Measurements from ENCODE around the gene CLPTM1. TPM values are rescaled to one million over a fixed set of nuclear protein-coding genes. Genes with fewer than 3 reads are reported as not detected.

CLPTM1 gene
- total RNA-seq, 4 donors from 2014 or later, result 86.2 to 137 (median 97.5) TPM

- H3K27me3 ChIP-seq, result no peaks in the 10 kb centered on the region
- H3K36me3 ChIP-seq, result peaks cover 52% of the 10 kb centered on the region
- H3K27ac ChIP-seq, result peak within 1 kb of the TSS; percentile 99
- peak; percentile 94 to 95 for DNase-seq (ENCODE audit: low spot score in 2 of 2)
- peak within 1 kb of the TSS; percentile 88 for H3K4me3 ChIP-seq
- peaks cover 43% of the 10 kb centered on the region for H3K4me1 ChIP-seq
- no peaks in the 10 kb centered on the region for H3K9me3 ChIP-seq
- TF ChIP-seq CTCF (IDR thresholded peaks at IDR 0.05) (peak in 1 of 2 donors; percentile 10), POLR2AphosphoS5 (IDR thresholded peaks at IDR 0.05) (peak; percentile 89 to 97 (median 96)), POLR2A (IDR thresholded peaks at IDR 0.05) (peak; percentile 87 to 93), EP300 (IDR thresholded peaks at IDR 0.05) (no peak)
- WGBS, result 3% methylated on average over 53 of the region's 62 CpGs
Measured at GRCh38 chr19:45038931-45039893, 84.0 kb downstream of the CLPTM1 start, which contains the start of gene CLASRP. TSS of gene CLASRP (plus strand) at chr19:45039045. CDS start at chr19:45040213, 1,168 bp downstream.

- peaks cover 43% of the 10 kb centered on the region for H3K4me1 ChIP-seq
Measured at GRCh38 chr19:45040059-45040771, 85.0 kb downstream of the CLPTM1 start.

GRCh38 chr19:45041125-45041524, 85.9 kb downstream of the CLPTM1 start:
- H3K4me3 ChIP-seq, result no peak overlapping the region
- WGBS, result 88% methylated on average over 6 of the region's 6 CpGs
- TF ChIP-seq POLR2A (IDR thresholded peaks at IDR 0.05), result no peak
- TF ChIP-seq CTCF (IDR thresholded peaks at IDR 0.05), result no peak
- no peak for TF ChIP-seq POLR2AphosphoS5 (IDR thresholded peaks at IDR 0.05)
- no peak for TF ChIP-seq EP300 (IDR thresholded peaks at IDR 0.05)
- H3K27ac ChIP-seq, result no peak overlapping the region
- no peaks in the 10 kb centered on the region for H3K9me3 ChIP-seq
- H3K27me3 ChIP-seq, result no peaks in the 10 kb centered on the region
- no peak for DNase-seq (ENCODE audit: low spot score in 2 of 2)
- H3K4me1 ChIP-seq, result peaks cover 50% of the 10 kb centered on the region
- H3K36me3 ChIP-seq, result peaks cover 52% of the 10 kb centered on the region

More at GRCh38 chr19:45040059-45040771, 85.0 kb downstream of the CLPTM1 start:
- Histone ChIP-seq H3K9me3 (no peaks in the 10 kb centered on the region), H3K27ac (no peak overlapping the region), H3K27me3 (no peaks in the 10 kb centered on the region), H3K4me3 (peak overlapping the region; percentile 88), H3K36me3 (peaks cover 52% of the 10 kb centered on the region)
- WGBS, result 77% methylated on average over 19 of the region's 19 CpGs
- DNase-seq (ENCODE audit: low spot score in 2 of 2), result no peak
- TF ChIP-seq EP300 (IDR thresholded peaks at IDR 0.05) (no peak), CTCF (IDR thresholded peaks at IDR 0.05) (no peak), POLR2A (IDR thresholded peaks at IDR 0.05) (no peak), POLR2AphosphoS5 (IDR thresholded peaks at IDR 0.05) (no peak)

Other genes with a start within 250 kb of the CLPTM1 start
- 10 to 100 TPM; 13.9 to 29.1 (median 17.9) TPM for gene BCL3, start 206.7 kb upstream of the CLPTM1 start, total RNA-seq
- 10 to 100 TPM; 60.4 to 94.4 (median 65.7) TPM for gene CBLC, start 177.5 kb upstream of the CLPTM1 start, total RNA-seq
- 10 to 100 TPM; 27.4 to 67.5 (median 50.8) TPM for gene BCAM, start 146.3 kb upstream of the CLPTM1 start, total RNA-seq
- 10 to 100 TPM; 56.2 to 78.2 (median 67.5) TPM for gene NECTIN2, start 109.1 kb upstream of the CLPTM1 start, total RNA-seq
- 10 to 100 TPM; 32.7 to 51.9 (median 47.1) TPM for gene TOMM40, start 64.1 kb upstream of the CLPTM1 start, total RNA-seq
- 100 to 1,000 TPM; 418 to 859 (median 594) TPM for gene APOE, start 49.6 kb upstream of the CLPTM1 start, total RNA-seq
- 10 to 100 TPM; 38.6 to 58.3 (median 47.7) TPM for gene APOC1, start 40.8 kb upstream of the CLPTM1 start, total RNA-seq
- not detected for gene APOC4, start 13.1 kb upstream of the CLPTM1 start, total RNA-seq
- 1 to 10 TPM in 2 of 4 donors, not detected in 2; 2.7 to 9.7 TPM for gene APOC2, start 9.3 kb upstream of the CLPTM1 start, total RNA-seq
- 10 to 100 TPM in 2 of 4 donors, 1 to 10 TPM in 2; 1.4 to 16.5 (median 10.6) TPM for gene RELB, start 46.1 kb downstream of the CLPTM1 start, total RNA-seq
- gene CLASRP, start 83.7 kb downstream of the CLPTM1 start, total RNA-seq, result 100 to 1,000 TPM in 1 of 4 donors, 10 to 100 TPM in 3; 55.3 to 135 (median 84.3) TPM
- gene ZNF296, start 121.1 kb downstream of the CLPTM1 start, total RNA-seq, result 1 to 10 TPM; 4.3 to 5.8 (median 4.9) TPM
- 10 to 100 TPM; 18.8 to 29.8 (median 20.5) TPM for gene GEMIN7, start 123.9 kb downstream of the CLPTM1 start, total RNA-seq
- gene PPP1R37, start 137.8 kb downstream of the CLPTM1 start, total RNA-seq, result 10 to 100 TPM; 24.6 to 43.1 (median 33.5) TPM
- gene NKPD1, start 205.6 kb downstream of the CLPTM1 start, total RNA-seq, result 10 to 100 TPM; 22.4 to 60.4 (median 51.1) TPM
- 10 to 100 TPM; 55.9 to 82.3 (median 71.8) TPM for gene TRAPPC6A, start 222.9 kb downstream of the CLPTM1 start, total RNA-seq
- gene BLOC1S3, start 223.4 kb downstream of the CLPTM1 start, total RNA-seq, result 10 to 100 TPM; 15.3 to 20.1 (median 15.9) TPM

Data from suprapubic skin (tissue), 4 donors.